GM04504 (cell line): ENCODE results near the gene RRAD.

Experiments
- DNase-seq: peaks from one replicate; pipeline ENCODE4 v3.0.0-alpha.2; 2012; ENCODE audit warnings: low read depth

RRAD gene

DNA sequence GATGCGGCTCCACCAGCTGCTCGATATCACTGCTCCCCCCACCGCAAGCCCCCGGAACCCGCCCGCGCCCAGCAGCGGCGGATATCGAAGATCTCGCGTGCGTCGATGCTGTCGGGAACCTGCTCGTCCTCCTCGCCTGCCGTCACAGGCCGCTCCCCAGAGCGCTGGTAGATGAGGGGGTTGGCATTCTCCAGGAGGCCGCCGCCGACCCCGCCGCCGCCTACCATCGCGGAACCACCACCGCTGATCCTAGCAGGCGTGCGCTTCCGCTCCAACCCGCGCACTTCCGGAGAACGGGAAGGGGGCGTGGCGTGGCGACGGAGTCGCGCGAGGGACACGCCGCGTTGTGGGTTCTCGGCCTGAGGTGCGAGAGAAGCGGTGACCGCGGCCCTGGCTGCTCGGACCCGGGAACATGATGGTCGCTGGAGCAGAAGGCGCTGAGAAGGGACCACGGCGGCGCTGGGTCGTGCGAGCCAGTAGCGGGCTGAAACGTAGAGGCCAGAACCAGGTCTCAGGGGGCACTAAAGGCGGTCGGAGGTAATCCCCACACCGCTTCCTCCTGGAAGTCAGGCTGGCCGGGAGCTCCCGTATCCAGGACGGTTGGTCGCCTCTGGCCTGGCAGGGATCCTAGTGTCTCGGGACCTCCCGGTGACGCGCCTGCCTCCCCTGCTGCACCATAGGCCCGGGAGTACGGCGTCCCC is 9.0 kb upstream of the RRAD start, which contains the start of gene CIAO2B:
CIAO2B (minus strand) TSS at position 265 of the 701 bp plus-strand sequence; CDS start at position 227, 38 bp downstream.
- peak; percentile 67 for DNase-seq

DNA sequence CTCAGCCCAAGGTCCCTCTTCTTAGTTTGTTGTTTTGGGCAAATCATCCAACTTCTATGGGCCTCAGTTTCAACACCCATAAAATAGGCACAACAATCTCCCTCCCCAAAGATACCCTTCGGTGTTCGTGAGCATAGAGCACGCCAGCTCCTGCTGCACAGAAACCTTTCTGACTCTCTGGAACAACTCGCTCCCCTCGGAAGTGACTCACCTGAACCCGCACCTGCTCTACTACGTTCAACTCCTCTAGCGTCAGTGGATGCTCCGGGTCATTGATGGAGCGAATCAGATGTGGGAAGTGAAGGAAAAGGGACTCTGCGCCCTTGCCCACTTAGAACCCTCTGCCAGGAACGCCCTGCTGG is 8.4 kb upstream of the RRAD start:
- DNase-seq = no peak

DNA sequence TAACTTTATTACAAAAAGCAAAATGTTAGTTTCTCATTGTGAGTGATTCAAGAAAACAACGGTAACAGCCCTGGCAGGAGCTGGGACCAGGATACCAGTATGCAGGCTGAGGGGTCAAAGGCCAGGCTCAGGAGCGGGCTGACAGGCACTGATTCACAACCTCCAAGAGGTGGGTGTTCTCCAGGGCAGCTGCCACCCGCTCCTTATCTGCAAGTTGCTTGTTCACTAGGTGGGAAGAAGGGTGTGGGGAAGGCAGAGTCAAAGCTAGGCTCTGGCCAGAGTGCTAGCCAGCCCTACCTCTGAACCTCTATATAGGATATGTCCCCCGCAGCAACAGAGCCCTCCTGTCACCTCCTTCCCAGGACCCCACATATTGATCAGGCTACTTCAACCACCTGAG is 6.7 kb upstream of the RRAD start:
- no peak for DNase-seq

DNA sequence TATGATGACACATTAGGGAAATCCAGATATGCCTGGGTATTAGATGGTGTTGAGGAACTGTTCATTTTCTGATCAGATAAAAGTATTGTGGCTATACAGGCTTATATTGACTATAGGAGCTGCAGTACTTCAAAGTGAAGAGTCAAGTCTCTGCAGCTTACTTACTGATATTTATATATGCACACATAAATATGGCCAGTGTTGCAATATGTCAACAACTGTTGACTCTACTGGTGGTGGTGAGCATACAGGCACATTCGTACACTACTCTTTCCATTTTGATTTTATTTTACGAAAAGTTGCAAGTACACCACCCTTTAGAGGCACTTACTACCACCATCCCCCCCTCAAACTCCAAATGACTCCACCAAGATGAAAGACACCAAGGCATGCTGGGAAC is 6.3 kb upstream of the RRAD start:
- no peak for DNase-seq

DNA sequence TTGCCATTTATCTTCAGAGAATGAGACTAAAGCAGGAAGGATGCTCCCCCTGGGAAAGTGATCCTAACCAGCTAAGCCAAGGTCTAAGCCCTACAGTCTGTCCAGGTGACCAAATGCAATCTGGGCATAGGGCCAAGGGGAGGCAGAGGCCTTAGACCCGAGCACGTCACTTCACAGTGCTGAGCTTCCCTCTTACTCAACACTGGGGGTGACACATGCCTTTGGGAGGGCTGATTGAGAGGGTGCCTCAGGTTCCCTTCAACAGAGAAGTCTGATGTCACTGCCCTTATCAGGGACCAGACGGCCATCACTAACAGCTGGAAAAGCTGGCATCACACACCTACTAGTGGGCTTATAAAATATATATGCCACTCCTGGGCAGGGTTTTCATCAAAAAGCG is 4.9 kb upstream of the RRAD start:
- no peak for DNase-seq

DNA sequence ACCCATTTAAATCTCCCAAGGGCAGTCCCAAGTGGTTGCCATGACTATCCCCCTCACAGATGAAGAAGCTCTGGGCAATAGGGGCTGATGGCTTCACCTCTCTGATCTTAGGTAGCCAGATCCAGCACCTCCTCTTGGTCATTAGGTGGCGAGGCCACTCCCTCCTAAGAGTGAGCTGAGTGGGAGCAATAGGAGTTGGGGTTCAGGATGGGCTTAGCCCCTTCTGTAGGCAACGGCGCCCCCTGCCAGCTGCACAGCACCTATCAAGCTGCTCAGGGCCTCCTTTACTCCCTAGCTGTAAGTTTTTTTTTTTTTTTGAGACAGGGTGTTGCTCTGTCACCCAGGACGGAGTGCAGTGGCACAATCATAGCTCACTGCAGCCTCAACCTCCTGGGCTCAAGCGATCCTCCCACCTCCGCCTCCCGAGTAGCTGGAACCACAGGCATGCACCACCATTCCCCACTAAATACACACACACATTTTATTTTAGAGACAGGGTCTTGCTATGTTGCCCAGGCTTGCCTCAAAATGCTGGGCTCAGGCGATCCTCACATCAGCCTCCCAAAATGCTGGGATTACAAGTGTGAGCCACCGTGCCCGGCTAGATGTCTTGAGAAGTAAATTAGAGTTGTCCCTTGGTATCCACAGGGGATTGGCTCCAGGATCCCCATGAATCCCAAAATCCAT is 3.5 kb upstream of the RRAD start:
- no peak for DNase-seq

DNA sequence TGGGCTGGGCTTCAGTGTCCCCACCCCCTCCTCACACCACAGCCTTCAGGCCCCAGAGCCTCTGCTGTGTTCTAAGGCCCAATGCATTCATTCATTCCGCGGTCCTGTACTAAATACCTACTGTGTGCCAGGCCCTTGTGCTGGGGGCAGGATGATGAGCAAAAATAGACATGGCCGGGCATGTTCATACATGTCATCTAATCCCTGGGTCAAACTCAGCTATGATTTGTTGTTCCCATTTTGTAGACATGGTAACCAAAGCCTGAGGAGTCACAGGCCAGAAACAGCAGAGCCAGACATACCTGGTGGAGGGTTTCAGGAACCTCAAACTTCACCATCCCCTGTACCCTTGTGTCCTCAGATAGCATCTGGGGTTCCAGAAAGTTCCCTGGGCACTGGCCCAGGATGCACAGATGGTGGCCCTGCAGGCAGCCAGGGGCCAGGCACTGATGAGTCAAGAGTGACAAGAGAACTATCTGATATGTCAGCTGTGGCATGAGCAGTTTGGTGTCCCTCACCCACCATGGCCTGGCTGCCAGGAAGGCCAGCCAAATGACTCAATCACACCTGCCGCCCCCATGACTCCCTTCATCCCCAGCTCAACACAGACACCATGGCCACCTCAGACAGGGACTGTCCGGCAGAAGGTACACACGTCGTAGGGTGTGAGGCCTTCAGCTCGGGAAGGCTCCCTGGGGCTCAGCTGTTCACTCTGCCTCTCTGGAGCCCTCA is 2.7 kb upstream of the RRAD start:
- DNase-seq = no peak

DNA sequence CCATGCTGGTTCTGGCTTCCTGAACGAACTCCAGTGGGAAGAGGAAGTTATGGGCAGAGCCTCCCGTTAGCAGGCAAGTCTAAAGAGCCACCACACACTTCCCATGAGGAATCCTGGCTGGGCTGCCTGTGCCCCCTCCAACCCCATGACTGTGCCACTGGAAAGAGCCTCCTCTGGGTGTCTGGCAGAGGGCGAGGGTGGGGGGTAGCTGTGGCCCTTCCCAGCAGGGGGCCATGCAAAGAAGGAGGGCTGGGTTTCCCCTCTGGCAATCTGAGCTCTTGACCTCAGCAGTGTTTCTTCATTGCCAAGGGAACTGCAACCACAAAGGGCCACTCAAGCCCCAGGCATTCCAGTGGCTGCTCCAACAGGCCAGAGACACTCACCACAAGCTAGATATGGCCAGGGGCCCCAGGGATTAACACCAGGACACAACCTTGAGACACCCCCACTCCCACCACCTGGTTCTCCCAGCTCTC is 1.7 kb upstream of the RRAD start:
- peak; percentile 83 for DNase-seq

DNA sequence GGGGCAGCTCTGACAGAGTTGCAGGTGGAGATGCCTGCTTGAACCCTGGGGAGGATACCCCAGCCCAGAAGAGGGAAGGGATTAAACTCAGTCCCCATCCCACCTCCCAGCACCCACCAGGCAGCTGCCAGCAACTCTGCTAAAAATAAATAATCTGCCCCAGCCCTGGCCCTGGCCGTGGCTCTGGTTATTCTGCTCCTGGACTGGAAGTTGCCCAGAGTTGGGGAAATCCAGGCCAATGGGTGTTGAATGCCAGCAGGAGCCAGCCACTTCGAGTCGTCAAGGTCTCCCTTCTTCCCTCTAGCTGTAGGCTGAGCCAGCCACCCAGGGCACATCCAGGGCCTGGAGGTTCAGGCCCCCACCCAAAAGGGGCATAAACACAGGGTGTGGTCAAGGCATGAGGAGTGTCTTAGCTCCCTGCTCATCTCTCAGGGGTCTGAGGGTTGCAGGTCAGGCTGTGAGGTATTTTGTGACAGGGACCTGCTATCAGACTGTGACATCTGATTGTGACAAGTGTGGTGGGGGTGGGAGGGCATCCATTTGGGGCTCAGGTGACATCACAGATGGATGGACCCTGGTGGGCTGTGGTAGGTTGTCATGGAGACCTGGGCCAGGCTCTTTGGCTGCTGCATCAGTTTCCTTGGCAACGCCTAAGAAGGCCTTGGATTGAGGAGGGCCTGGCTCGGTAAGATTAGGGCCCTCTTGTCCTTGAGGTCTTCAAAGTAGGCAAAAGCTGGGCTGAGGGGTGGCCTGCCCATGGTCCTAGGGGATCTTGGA is 1.0 kb upstream of the RRAD start:
- no peak for DNase-seq

DNA sequence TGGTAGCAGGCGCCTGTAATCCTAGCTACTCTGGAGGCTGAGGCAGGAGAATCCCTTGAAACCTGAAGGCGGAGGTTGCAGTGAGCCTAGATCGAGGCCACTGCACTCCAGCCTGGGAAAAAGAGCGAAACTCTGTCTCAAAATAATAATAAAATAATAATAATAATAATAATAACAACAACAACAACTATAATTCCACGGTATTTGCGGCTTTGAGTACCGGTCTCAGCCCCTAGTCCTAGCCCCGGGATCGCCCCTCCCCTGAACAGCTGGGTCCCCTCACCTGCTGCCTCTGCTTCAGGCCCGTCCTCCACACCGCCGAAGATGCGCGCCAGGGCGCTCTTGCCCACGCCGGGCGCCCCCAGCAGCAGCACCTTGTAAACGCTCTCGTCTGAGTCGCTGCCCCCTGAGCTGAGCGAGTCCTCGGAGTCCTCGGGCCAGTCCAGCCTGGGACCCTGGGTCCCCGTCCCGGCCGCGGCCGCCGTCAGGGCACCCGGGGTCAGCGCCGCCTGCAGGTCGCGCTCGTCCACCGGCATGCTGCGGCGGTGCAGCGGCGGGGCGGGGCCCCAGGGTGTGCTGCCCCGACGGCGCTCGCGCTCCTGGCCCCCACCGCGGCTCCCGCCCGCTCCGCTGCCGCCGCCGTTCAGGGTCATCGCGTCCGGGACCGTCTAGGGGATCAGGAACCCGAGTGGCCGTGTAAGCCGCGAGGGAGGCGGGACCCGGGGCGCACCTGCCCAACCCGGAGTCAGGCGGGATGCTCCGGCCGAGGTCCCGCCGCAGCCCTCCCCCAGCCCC is 611 bp downstream of the RRAD start:
- no peak for DNase-seq

DNA sequence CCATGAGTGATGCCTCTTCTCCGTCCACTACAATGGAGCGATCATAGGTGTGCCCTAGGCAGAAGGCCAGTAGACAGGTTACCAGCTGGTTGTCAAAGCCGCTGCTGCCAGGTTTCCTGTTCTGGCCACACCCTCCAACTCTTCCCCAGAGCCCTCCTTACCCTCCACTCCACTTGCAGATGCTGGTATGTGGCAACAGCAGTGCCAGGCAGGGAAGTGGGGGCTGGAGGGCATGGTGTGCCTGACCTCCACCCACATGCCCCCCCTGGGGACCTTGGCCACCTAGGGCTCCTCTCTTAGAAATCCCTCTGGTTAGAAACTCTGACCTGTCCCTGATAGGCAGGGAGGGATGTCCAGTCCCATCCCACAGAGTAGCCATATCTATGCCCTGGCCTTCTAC is 1.5 kb downstream of the RRAD start:
- DNase-seq = no peak

DNA sequence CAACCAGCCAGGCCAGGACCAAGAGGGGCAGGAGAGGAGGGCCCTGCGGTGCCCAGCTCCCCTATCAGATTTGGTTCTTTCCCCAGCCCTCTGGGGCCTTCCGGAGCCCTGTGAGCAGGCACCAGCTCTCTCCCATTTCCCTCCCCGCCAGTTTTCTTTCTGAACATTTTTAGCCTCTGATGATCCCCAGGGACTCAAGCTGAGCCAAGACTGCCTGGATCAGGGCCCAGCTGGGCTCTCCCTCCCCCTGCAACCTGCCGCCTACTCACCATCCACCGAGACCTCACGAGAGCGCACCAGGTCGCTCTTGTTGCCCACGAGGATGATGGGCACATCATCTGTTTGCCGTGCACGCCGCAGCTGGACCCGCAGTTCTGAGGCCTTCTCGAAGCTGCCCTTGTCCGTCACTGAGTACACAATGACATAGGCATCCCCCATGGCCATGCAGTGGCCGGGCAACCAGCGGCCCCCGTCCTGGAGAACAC is 2.0 kb downstream of the RRAD start:
- DNase-seq = no peak

DNA sequence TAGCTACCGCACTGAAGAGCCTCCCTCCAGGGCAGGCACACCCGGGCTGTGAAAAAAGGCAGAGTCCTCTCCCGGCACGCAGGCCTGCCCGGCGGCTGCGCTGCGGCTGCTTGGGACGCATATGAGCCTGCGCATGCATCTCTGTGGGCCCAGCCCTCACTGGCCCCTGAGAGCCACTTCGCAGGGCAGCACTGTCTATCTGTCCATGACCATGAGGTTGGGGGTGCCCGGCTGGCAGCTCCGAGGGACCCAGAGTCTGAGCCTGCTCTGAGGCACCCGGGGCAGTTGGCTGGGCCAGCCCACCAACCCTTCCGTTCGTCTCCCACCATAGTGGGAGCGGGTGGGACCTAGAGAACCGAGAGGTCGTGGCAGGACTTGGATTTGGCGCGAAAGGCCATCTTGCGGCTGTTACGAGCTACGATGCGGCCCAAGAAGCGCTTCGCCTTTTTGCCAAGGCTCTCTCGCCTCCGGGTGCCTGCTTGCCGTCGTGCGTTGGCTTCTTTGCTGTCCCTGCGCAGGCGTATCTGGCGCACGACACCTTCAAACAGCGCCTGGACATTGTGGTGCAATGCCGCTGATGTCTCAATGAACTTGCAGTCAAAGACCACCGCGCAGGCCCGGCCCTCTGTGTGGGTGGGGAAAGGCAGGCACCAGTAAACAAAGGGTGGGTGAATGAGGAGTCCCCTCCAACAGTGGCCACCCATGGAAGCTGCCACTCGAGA is 3.4 kb downstream of the RRAD start:
- DNase-seq = no peak

DNA sequence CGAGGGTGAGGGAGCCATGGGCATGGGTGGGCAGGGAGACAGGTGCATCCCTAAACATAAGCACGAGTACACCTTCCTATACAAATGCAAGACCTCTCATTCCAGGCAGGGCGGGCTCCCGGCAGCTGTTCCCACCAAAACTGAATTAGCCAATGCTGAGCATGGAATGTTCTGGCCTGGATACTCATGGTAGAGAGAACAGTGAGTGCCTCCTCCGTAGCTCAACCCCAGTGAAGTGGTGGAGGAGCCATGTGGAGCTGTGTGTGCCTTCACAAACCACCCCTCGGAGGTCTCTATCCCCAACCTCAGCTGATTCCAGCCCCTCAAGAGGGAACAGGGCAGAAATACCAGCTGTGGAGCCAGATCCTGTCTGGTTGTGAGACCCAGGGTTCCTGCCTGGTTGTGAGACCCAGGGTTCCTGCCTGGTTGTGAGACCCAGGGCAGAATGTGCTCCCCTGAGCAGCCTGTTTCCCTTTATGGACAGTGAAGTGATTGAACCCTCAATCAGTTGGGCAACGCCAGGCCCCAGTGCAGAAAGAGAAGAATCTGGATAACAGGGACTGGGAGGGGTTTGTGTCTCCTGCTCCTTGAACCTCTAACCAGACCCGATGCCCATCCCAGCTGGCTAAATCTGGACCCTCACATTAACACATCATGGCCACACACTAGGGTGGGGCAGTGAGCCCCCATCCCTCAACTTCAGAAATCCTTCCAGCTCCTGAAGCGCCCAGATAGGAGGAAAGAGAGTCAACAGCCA is 4.2 kb downstream of the RRAD start:
- DNase-seq = no peak

DNA sequence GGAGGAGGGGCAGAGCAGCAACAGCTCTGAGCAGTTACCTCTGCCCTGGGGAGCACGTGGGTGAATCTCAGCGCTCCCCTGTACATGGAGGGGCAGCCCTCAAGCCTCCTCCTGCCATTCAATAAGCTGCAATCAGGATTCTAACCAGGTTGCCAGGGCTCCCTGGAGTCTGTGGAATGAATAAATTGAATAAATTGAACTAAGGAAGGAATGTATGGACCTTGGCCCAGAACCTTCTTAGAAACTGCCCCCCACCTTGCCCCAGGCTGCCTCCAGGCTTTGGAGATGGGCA is 5.1 kb downstream of the RRAD start:
- no peak for DNase-seq

DNA sequence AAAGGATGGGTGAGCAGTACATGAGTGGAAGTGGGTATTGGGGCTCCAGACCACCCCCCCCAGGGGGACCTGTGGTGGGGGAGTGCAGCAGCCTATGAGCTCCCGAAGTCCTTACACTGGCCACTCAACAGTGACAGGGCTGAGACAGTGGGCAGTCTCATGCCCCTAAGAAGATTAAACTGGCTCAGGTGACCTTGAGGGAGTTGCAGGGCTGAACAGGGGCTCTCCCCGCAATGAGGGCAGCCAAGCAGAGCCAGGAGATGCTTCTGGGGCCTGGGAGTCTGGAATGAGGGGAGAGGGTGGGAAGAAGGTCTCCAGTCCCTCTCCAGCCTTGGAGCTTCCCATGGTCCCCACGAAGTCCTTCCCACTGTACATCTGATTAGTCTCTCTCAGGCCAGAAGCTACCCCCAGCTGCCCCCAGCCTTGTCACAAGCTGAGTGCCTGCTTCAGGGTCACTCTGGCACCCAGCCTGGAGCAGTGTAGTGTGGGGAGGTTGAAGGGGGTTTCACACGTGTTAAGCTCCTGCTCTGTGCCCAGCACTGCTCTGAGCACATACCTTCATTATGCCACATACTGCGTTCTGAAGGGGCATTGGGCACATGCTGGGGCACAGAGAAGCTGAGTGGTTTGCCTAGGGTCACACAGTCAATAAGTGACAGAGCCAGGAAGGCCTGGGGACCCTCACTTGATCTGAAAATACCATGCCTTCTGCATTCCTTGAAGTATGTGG is 5.6 kb downstream of the RRAD start:
- no peak for DNase-seq

DNA sequence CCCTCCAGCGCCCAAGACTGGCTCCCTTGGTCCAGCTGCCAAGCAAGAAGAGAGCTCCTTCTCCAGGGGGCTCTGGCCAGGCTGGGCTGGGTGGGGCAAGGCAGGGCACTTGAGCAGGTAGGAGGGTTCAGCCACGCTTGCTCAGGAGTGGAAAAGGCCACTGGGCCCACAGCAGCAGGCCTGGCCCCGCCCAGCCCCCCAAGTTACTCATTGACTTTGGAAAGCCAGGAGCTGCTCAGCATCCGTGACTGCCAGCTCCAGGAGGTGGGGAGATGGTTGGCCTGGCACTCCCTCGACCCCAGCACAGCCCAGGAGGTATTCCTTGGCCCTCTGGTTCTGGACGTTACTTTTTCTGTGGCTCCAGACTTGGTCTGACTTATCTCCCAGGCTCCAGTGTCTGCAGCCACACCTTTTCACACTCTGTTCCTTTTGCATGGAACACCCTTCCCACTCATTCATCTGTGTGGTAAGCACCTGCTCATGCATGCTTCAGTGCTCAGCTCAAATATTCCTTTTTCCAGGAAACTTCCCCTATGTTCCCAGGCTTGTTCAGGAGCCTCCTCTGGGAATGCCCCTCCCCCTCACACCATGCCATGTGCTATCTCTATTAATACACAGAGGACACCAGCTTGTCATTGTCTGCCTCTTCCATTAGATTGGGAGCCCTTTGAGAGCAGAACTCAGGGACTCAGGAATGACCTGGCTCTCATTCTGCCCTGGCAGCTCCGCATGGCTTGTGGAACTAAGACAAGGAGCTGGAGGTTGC is 6.3 kb downstream of the RRAD start, which contains the start of gene CDH16:
CDH16 (minus strand) TSS at position 83 of the 766 bp plus-strand sequence. CDS start 820 bp downstream, outside the sequence.
- DNase-seq = no peak

DNA sequence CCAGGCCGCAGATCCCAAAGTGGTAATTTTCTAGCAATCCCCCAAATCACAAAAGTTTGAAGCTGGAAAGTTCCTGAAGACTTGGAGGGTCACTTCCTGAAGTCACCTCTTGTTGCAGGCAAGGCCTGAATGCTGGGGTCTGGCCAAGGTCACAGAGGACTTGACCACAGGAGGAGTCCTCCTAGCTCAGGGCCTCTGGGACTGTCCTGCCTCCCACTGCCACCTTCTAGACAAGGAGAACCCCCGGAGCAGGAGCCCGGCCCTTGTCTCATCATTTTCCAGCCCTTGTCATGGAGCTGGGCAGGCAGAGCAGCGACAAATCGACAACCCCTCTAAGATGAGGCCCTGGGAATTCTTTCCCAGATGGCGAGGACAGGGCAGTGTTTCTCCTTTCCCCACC is 7.0 kb downstream of the RRAD start:
- DNase-seq = no peak

DNA sequence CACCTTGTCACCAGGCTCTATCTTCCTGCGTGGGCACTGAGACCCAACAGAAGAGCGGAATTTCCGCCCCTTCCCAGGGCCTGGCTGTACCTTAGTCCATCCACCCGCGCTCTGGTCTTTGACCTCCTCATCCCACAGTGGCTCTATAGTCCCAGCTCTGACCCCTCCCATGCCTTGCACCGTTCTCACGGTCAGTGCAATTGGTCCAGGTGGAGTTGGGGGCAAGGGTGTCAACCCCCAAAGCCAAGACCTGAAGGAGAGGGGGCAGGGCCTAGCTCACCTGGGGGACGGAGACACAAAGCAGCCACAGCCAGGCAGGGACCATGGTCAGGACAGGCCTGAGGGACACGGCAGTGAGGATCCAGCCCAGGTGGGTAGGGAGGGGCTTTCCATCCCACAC is 7.6 kb downstream of the RRAD start:
- no peak for DNase-seq
